Lower leg skin (tissue), 3 donors: ENCODE results near the gene ANXA10.

ENCODE experiments used
- POLR2A ChIP-seq, 2 donors: fragments of 450-650 bp; IDR thresholded peaks; one replicate each; pipeline ENCODE4 v1.6.1; 2016 to 2017; ENCODE audit warnings: antibody characterized with exemption in 2 of 2, mild to moderate bottlenecking in 1 of 2, moderate library complexity in 1 of 2
- TF ChIP-seq, protein P1 (sequence below), 3 donors: fragments of 450-650 bp; IDR thresholded peaks; one replicate each; pipeline ENCODE4 v1.5.1; 2016; ENCODE audit warnings: antibody characterized with exemption in 3 of 3, mild to moderate bottlenecking in 3 of 3, moderate library complexity in 2 of 3

DNA sequence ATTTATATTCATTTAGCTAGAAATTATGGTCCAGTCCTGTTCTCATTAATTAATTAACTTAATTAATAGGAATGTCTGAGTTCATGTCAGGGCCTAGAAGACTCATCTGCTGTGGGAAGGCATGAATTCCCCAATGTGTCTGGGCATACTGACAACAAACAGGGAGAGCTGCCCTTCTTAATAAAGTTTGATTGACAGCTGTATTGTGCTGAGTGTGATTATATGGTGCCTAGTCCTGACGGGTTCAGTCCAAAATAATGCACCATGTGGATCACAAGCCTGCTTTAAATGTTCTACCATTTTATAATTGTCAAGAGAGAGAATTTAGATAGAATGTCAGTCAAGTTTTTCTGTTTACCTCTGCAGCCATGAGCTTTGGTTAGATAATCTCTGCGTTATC is 34.6 kb downstream of the ANXA10 start:
- TF ChIP-seq POLR2A (IDR thresholded peaks at IDR 0.05), result no peak
- TF ChIP-seq, protein P1, sequence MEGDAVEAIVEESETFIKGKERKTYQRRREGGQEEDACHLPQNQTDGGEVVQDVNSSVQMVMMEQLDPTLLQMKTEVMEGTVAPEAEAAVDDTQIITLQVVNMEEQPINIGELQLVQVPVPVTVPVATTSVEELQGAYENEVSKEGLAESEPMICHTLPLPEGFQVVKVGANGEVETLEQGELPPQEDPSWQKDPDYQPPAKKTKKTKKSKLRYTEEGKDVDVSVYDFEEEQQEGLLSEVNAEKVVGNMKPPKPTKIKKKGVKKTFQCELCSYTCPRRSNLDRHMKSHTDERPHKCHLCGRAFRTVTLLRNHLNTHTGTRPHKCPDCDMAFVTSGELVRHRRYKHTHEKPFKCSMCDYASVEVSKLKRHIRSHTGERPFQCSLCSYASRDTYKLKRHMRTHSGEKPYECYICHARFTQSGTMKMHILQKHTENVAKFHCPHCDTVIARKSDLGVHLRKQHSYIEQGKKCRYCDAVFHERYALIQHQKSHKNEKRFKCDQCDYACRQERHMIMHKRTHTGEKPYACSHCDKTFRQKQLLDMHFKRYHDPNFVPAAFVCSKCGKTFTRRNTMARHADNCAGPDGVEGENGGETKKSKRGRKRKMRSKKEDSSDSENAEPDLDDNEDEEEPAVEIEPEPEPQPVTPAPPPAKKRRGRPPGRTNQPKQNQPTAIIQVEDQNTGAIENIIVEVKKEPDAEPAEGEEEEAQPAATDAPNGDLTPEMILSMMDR (IDR thresholded peaks at IDR 0.05), result no peak
